ENCODE data around the gene ZC2HC1B.

The ZC2HC1B gene
- 0 to 0.39 (median 0.06) reads per million in 9 experiments for total RNA-seq

- no peak for ATAC-seq (replicated peaks)
- Mint-ChIP-seq H3K4me3 (no peak within 1 kb of the TSS), H3K4me1 (ENCODE audit: low read depth in 2 of 2) (no peaks in the 10 kb centered on the region), H3K27me3 (no peaks in the 10 kb centered on the region), H3K36me3 (ENCODE audit: insufficient read depth) (peaks cover 49% of the 10 kb centered on the region), H3K27ac (no peak within 1 kb of the TSS), H3K9me3 (no peaks in the 10 kb centered on the region)
- DNase-seq, result no peak
Observed at GRCh38 chr6:143864234-143864633, at the start of gene ZC2HC1B. ZC2HC1B (plus strand) TSS chr6:143864474; CDS start chr6:143864540, 66 bp downstream.

GRCh38 chr6:143817621-143818020 lies 46.7 kb upstream of the ZC2HC1B start:
- ATAC-seq (replicated peaks), result no peak
- H3K27ac Mint-ChIP-seq, result peak overlapping the region in 1 of 2 donors; percentile 49
- no peaks in the 10 kb centered on the region for H3K4me1 Mint-ChIP-seq (ENCODE audit: low read depth in 2 of 2)
- H3K27me3 Mint-ChIP-seq, result no peaks in the 10 kb centered on the region
- H3K4me3 Mint-ChIP-seq, result no peak overlapping the region
- no peaks in the 10 kb centered on the region for H3K9me3 Mint-ChIP-seq
- DNase-seq, result no peak
- H3K36me3 Mint-ChIP-seq (ENCODE audit: insufficient read depth), result peaks cover 16% of the 10 kb centered on the region

- DNase-seq, result no peak
- ATAC-seq (replicated peaks), result no peak
- no peaks in the 10 kb centered on the region for H3K9me3 Mint-ChIP-seq
- no peaks in the 10 kb centered on the region for H3K4me1 Mint-ChIP-seq (ENCODE audit: low read depth in 2 of 2)
- H3K36me3 Mint-ChIP-seq (ENCODE audit: insufficient read depth), result peaks cover 17% of the 10 kb centered on the region
- no peak overlapping the region for H3K27ac Mint-ChIP-seq
- H3K27me3 Mint-ChIP-seq, result no peaks in the 10 kb centered on the region
- H3K4me3 Mint-ChIP-seq, result no peak overlapping the region
Observed at GRCh38 chr6:143821359-143821758, 42.9 kb upstream of the ZC2HC1B start.

DNA sequence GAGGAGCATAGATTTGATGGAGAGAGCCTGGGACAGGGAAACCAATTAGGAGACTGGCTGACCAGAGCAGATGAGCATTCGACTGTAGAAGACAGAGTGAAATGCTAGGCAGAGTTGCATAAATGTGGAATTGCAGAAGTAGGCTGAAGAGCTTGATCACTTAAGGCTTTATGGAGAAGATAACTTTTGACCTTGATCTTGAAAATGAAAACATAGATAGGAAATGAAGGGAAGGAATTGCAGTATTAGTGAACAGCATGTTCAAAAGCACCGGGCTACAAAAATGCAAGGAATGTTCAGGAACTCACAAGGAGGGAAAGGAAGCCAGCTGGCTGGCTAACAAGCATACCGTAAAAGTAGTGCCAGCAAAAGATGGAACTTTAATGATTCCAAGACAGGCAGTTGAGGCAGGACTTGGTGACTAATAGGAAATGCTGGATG lies 41.7 kb upstream of the ZC2HC1B start:
- Mint-ChIP-seq H3K4me1 (ENCODE audit: low read depth in 2 of 2) (no peaks in the 10 kb centered on the region), H3K27ac (peak overlapping the region in 1 of 2 donors; percentile 0), H3K4me3 (no peak overlapping the region)

DNA sequence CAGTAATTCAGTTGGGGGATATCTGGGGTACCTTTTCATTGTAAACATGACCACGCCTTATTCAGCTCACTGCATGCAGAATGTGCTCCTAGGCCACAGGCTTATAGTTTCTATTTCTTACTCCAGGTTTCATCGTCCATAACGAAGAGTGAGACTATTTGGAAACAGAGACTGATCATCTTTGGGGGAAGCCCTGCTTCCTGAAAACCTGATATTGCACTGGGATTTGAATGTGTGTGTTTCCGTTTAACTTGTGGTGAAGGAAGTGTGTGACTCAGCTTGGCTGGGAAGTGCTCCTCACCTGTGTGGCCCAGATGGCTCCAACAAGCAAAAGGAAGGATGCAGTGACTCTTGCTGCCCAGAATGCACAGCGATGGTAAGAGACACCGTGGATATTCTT lies 40.7 kb upstream of the ZC2HC1B start:
- no peak for ATAC-seq (replicated peaks)
- Mint-ChIP-seq H3K9me3 (no peaks in the 10 kb centered on the region), H3K27ac (peak overlapping the region in 1 of 2 donors; percentile 55), H3K4me1 (ENCODE audit: low read depth in 2 of 2) (no peaks in the 10 kb centered on the region), H3K36me3 (ENCODE audit: insufficient read depth) (peaks cover 18% of the 10 kb centered on the region), H3K4me3 (no peak overlapping the region), H3K27me3 (no peaks in the 10 kb centered on the region)
- DNase-seq, result no peak

More for the DNA sequence above, 41.7 kb upstream of the ZC2HC1B start:
- Mint-ChIP-seq H3K36me3 (ENCODE audit: insufficient read depth) (peaks cover 20% of the 10 kb centered on the region), H3K9me3 (no peaks in the 10 kb centered on the region), H3K27me3 (no peaks in the 10 kb centered on the region)
- DNase-seq (no peak), ATAC-seq (replicated peaks) (no peak)

- Mint-ChIP-seq H3K9me3 (no peaks in the 10 kb centered on the region), H3K4me1 (ENCODE audit: low read depth in 2 of 2) (no peaks in the 10 kb centered on the region), H3K27me3 (no peaks in the 10 kb centered on the region), H3K27ac (no peak overlapping the region), H3K4me3 (no peak overlapping the region), H3K36me3 (ENCODE audit: insufficient read depth) (peaks cover 29% of the 10 kb centered on the region)
- DNase-seq (no peak), ATAC-seq (replicated peaks) (no peak)
Observed at GRCh38 chr6:143828572-143828971, 35.7 kb upstream of the ZC2HC1B start.

GRCh38 chr6:143836150-143836549 lies 28.1 kb upstream of the ZC2HC1B start:
- no peaks in the 10 kb centered on the region for H3K4me1 Mint-ChIP-seq (ENCODE audit: low read depth in 2 of 2)
- H3K27me3 Mint-ChIP-seq, result peaks cover 0 to 5% of the 10 kb centered on the region in 2 donors
- no peak for ATAC-seq (replicated peaks)
- H3K27ac Mint-ChIP-seq, result no peak overlapping the region
- H3K9me3 Mint-ChIP-seq, result no peaks in the 10 kb centered on the region
- H3K36me3 Mint-ChIP-seq (ENCODE audit: insufficient read depth), result no peaks in the 10 kb centered on the region
- no peak for DNase-seq
- no peak overlapping the region for H3K4me3 Mint-ChIP-seq

GRCh38 chr6:143838395-143838794 lies 25.9 kb upstream of the ZC2HC1B start:
- peaks cover 2 to 5% of the 10 kb centered on the region in 2 donors for H3K4me1 Mint-ChIP-seq (ENCODE audit: low read depth in 2 of 2)
- ATAC-seq (replicated peaks), result no peak
- no peak overlapping the region for H3K4me3 Mint-ChIP-seq
- DNase-seq, result no peak
- peaks cover 0 to 5% of the 10 kb centered on the region in 2 donors for H3K27me3 Mint-ChIP-seq
- no peak overlapping the region for H3K27ac Mint-ChIP-seq
- no peaks in the 10 kb centered on the region for H3K9me3 Mint-ChIP-seq
- peaks cover 10% of the 10 kb centered on the region for H3K36me3 Mint-ChIP-seq (ENCODE audit: insufficient read depth)

DNA sequence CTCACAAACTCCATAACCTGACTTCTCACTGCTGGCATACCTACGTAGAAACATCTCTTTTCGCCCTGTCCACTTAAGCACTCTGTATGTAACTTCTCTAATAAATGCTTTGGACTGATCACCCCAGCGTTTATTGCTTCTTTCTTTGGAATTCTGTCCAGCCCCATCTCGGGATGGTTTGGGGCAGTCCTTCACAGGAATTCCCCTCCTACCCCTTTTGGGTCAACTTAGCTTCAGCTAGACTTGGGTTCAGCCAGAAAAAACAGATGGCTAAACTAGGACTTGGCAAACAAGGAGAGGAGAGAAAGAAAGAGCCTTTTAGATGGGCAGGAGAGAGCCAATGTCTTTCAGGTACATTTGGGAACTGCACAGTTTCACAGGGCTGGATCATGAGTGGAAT lies 25.1 kb upstream of the ZC2HC1B start:
- no peak overlapping the region for H3K4me3 Mint-ChIP-seq
- H3K27ac Mint-ChIP-seq, result no peak overlapping the region
- H3K9me3 Mint-ChIP-seq, result no peaks in the 10 kb centered on the region
- peaks cover 17% of the 10 kb centered on the region for H3K36me3 Mint-ChIP-seq (ENCODE audit: insufficient read depth)
- peaks cover 10 to 12% of the 10 kb centered on the region in 2 donors for H3K4me1 Mint-ChIP-seq (ENCODE audit: low read depth in 2 of 2)
- H3K27me3 Mint-ChIP-seq, result peaks cover 0 to 5% of the 10 kb centered on the region in 2 donors
- ATAC-seq (replicated peaks), result no peak
- DNase-seq, result no peak

- Mint-ChIP-seq H3K27me3 (peaks cover 0 to 5% of the 10 kb centered on the region in 2 donors), H3K9me3 (no peaks in the 10 kb centered on the region), H3K4me1 (ENCODE audit: low read depth in 2 of 2) (peaks cover 13 to 14% of the 10 kb centered on the region in 2 donors), H3K4me3 (no peak overlapping the region), H3K36me3 (ENCODE audit: insufficient read depth) (peaks cover 24% of the 10 kb centered on the region), H3K27ac (no peak overlapping the region)
- no peak for ATAC-seq (replicated peaks)
- no peak for DNase-seq
Observed at GRCh38 chr6:143840595-143841265, 23.5 kb upstream of the ZC2HC1B start.

- peak overlapping the region; percentile 99 for H3K27ac Mint-ChIP-seq
- H3K27me3 Mint-ChIP-seq, result peaks cover 0 to 5% of the 10 kb centered on the region in 2 donors
- ATAC-seq (replicated peaks), result peak; percentile 42
- no peaks in the 10 kb centered on the region for H3K9me3 Mint-ChIP-seq
- DNase-seq, result no peak
- H3K4me3 Mint-ChIP-seq, result peak overlapping the region; percentile 91 to 96
- H3K36me3 Mint-ChIP-seq (ENCODE audit: insufficient read depth), result peaks cover 38% of the 10 kb centered on the region
- H3K4me1 Mint-ChIP-seq (ENCODE audit: low read depth in 2 of 2), result peaks cover 16 to 17% of the 10 kb centered on the region in 2 donors
Observed at GRCh38 chr6:143842461-143842901, 21.8 kb upstream of the ZC2HC1B start.

DNA sequence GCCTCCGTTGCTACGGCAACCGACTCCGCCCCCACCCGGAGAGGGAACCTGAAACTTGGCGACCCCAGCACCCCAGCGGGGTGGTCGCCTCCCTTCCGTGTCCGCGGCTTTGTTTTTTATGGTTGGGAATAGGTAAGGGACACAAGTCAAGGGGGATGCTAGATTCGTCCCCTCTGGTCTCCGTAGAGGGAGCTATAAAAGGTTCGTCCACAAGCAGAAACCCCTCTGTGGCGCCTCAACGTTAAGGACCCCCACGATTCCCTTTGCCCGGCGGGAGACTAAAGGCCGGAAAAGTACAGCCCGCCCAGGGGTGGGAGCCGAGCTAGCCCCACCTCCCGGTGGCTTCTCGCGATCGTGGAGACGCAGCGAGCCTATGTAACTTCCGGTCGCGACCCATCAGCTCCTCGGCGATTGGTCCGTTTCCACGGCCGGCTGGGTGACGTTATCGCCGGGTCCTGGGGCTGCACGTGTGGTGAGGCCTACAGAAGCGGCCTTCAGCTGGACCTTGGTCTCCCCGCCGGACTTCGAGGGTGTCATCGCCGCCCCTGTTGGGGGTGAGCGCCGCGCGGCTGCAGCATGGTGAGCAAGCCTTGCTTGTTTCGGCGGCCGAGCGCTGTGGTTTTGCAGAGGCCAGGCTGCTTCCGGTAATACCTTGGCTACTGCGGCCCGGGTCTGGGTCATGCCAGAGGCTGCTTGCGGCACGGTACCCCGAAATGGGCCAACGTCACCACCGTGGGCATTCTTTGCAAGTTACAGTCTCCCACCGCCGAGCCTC lies 21.2 kb upstream of the ZC2HC1B start, which contains the start of gene LTV1:
Gene LTV1 (plus strand): TSS at position 437 of the 775 bp plus-strand sequence. CDS start 140 bp downstream, at position 577.
- H3K36me3 Mint-ChIP-seq (ENCODE audit: insufficient read depth), result peaks cover 43% of the 10 kb centered on the region
- DNase-seq, result peak; percentile 87 to 88 (median 88)
- peak within 1 kb of the TSS; percentile 91 to 96 for H3K4me3 Mint-ChIP-seq
- H3K27ac Mint-ChIP-seq, result peak within 1 kb of the TSS; percentile 99
- peaks cover 16 to 17% of the 10 kb centered on the region in 2 donors for H3K4me1 Mint-ChIP-seq (ENCODE audit: low read depth in 2 of 2)
- H3K27me3 Mint-ChIP-seq, result peaks cover 0 to 5% of the 10 kb centered on the region in 2 donors
- ATAC-seq (replicated peaks), result peak; percentile 96
- H3K9me3 Mint-ChIP-seq, result no peaks in the 10 kb centered on the region

GRCh38 chr6:143843677-143843999 lies 20.6 kb upstream of the ZC2HC1B start:
- DNase-seq (no peak), ATAC-seq (replicated peaks) (no peak)
- peaks cover 17 to 18% of the 10 kb centered on the region in 2 donors for H3K4me1 Mint-ChIP-seq (ENCODE audit: low read depth in 2 of 2)
- peaks cover 0 to 5% of the 10 kb centered on the region in 2 donors for H3K27me3 Mint-ChIP-seq
- H3K36me3 Mint-ChIP-seq (ENCODE audit: insufficient read depth), result peaks cover 48% of the 10 kb centered on the region
- no peaks in the 10 kb centered on the region for H3K9me3 Mint-ChIP-seq
- H3K4me3 Mint-ChIP-seq, result peak overlapping the region; percentile 91 to 96
- peak overlapping the region; percentile 99 for H3K27ac Mint-ChIP-seq
